ENCODE data around the gene LRRC4.
A peak's percentile ranks its signal among the peaks of the same experiment; 100 is the strongest.

LRRC4 gene

GRCh38 chr7:128059143-128059988, 28.1 kb upstream of the LRRC4 start:
- DNase-seq (ENCODE audit: low spot score), result no peak

- DNase-seq (ENCODE audit: low spot score), result no peak
Observed at GRCh38 chr7:128057909-128058308, 26.7 kb upstream of the LRRC4 start.

GRCh38 chr7:128056901-128057300, 25.7 kb upstream of the LRRC4 start:
- no peak for DNase-seq (ENCODE audit: low spot score)

GRCh38 chr7:128055637-128056036, 24.4 kb upstream of the LRRC4 start:
- no peak for DNase-seq (ENCODE audit: low spot score)

- no peak for DNase-seq (ENCODE audit: low spot score)
Observed at GRCh38 chr7:128054511-128054910, 23.3 kb upstream of the LRRC4 start.

- DNase-seq (ENCODE audit: low spot score), result no peak
Observed at GRCh38 chr7:128053991-128054390, 22.8 kb upstream of the LRRC4 start.

- DNase-seq (ENCODE audit: low spot score), result peak; percentile 15
Observed at GRCh38 chr7:128053023-128053422, 21.8 kb upstream of the LRRC4 start.

- no peak for DNase-seq (ENCODE audit: low spot score)
Observed at GRCh38 chr7:128052404-128052803, 21.2 kb upstream of the LRRC4 start.

- no peak for DNase-seq (ENCODE audit: low spot score)
Observed at GRCh38 chr7:128045766-128046165, 14.5 kb upstream of the LRRC4 start.

GRCh38 chr7:128045158-128045557, 13.9 kb upstream of the LRRC4 start:
- DNase-seq (ENCODE audit: low spot score), result no peak

- DNase-seq (ENCODE audit: low spot score), result no peak
Observed at GRCh38 chr7:128044064-128044463, 12.8 kb upstream of the LRRC4 start.

GRCh38 chr7:128042012-128042411, 10.8 kb upstream of the LRRC4 start:
- no peak for DNase-seq (ENCODE audit: low spot score)

- no peak for DNase-seq (ENCODE audit: low spot score)
Observed at GRCh38 chr7:128041203-128041602, 10.0 kb upstream of the LRRC4 start.

GRCh38 chr7:128040205-128040604, 9.0 kb upstream of the LRRC4 start:
- DNase-seq (ENCODE audit: low spot score), result no peak

- no peak for DNase-seq (ENCODE audit: low spot score)
Observed at GRCh38 chr7:128039544-128039953, 8.3 kb upstream of the LRRC4 start.

GRCh38 chr7:128037880-128038619, 6.8 kb upstream of the LRRC4 start:
- no peak for DNase-seq (ENCODE audit: low spot score)

- no peak for DNase-seq (ENCODE audit: low spot score)
Observed at GRCh38 chr7:128037081-128037480, 5.8 kb upstream of the LRRC4 start.

- no peak for DNase-seq (ENCODE audit: low spot score)
Observed at GRCh38 chr7:128036226-128036940, 5.1 kb upstream of the LRRC4 start.

- DNase-seq (ENCODE audit: low spot score), result no peak
Observed at GRCh38 chr7:128035712-128036111, 4.5 kb upstream of the LRRC4 start.

GRCh38 chr7:128034825-128035224, 3.6 kb upstream of the LRRC4 start:
- no peak for DNase-seq (ENCODE audit: low spot score)

GRCh38 chr7:128033246-128033645, 2.0 kb upstream of the LRRC4 start:
- no peak for DNase-seq (ENCODE audit: low spot score)

GRCh38 chr7:128032605-128033235, 1.5 kb upstream of the LRRC4 start:
- no peak for DNase-seq (ENCODE audit: low spot score)

Data from hematopoietic multipotent progenitor cell treated with erythropoietin and hydrocortisone succinate and interleukin-3 and kit ligand, for 17 days (in vitro differentiated cells).